ENCODE data around the gene TAX1BP1.

Gene TAX1BP1

DNA sequence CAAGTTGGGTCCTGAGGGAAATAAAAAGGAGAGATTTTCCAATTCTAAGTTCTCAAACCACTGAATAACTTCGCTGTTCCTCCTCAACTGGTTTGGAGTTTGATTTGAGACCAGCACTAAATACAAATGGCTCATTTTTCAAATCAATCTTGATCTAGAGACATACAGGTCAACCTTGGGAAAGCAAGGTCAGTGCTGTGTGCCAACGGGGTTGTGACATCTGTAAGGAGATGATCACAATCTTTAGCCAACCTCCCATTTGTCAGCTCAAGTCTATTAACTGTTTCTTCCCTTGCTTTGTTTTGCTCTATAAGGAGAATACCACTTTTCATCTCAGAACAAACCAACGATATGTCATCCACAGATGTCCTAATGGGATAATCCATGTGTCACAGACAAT lies 131.1 kb downstream of the TAX1BP1 start:
- H3K4me1 Mint-ChIP-seq: no peaks in the 10 kb centered on the region
- H3K27me3 Mint-ChIP-seq: no peaks in the 10 kb centered on the region
- no peak overlapping the region for H3K27ac Mint-ChIP-seq
- no peaks in the 10 kb centered on the region for H3K9me3 Mint-ChIP-seq
- no peak overlapping the region for H3K4me3 Mint-ChIP-seq
- no peak for DNase-seq
- no peak for ATAC-seq

DNA sequence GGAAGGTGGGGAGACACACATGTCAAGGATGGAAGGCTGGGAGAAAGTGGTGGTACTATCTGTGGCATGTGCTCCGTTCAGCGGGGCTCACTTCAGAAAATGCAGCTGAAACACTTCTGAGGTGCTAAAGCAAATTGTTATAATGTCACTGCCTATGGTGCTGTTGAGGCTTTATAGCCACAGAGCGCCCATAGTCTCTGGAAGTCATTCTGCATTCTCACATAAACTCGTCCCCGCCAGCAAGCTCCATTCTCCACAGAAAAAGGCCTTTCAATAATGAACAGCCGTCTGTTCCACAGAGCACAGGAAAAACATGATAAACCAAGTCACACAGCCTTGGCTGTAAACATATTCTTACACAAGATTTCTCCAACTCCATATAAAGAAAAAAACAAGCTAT lies 131.9 kb downstream of the TAX1BP1 start:
- Mint-ChIP-seq H3K4me3 (no peak overlapping the region), H3K27me3 (no peaks in the 10 kb centered on the region), H3K4me1 (no peaks in the 10 kb centered on the region), H3K9me3 (no peaks in the 10 kb centered on the region), H3K27ac (no peak overlapping the region)
- DNase-seq (no peak), ATAC-seq (no peak)

DNA sequence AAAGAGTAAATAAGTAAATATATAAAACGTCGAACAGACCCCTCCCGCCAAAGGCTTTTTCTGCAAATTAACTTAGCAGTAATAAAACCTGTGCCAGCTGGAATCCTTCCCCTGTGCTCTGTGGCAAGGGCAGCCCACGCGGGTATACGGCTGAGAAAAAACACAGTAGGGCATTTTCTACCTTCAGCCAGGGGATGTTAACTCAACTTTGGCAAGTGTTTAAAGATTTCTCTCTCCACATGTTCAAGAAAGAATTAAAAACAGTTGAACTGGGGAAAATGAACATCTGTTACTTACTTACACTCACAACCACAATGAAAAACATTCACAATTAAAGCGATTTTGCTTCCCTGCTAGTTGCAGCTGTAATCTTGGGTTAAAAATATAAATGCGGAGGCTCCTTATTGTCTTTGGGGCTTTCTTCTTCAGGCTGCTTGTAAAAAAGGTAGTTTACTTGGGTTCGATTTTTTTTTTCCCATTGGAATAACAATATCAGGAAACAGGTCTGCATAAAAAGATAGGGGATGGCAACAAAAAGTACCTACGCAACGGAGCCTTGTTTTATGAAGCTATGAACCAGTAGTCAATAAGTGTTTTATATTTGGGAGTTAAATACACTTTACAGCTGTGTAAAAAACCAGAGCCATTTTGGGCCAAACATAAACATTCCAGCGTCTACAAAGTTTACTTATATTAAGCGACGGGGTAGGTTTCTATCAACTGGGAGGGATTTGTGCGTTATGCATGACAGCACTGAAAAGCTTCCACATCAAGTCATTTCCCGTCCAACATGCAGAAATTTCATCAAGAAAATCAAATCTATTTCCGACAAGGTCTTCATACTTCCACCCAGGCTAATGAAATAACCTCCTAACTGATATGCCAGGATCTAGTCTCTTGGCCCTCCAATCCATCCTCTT lies 132.7 kb downstream of the TAX1BP1 start:
- Mint-ChIP-seq H3K9me3 (no peaks in the 10 kb centered on the region), H3K27ac (no peak overlapping the region), H3K27me3 (no peaks in the 10 kb centered on the region), H3K4me1 (no peaks in the 10 kb centered on the region), H3K4me3 (no peak overlapping the region)
- ATAC-seq (no peak), DNase-seq (no peak)

DNA sequence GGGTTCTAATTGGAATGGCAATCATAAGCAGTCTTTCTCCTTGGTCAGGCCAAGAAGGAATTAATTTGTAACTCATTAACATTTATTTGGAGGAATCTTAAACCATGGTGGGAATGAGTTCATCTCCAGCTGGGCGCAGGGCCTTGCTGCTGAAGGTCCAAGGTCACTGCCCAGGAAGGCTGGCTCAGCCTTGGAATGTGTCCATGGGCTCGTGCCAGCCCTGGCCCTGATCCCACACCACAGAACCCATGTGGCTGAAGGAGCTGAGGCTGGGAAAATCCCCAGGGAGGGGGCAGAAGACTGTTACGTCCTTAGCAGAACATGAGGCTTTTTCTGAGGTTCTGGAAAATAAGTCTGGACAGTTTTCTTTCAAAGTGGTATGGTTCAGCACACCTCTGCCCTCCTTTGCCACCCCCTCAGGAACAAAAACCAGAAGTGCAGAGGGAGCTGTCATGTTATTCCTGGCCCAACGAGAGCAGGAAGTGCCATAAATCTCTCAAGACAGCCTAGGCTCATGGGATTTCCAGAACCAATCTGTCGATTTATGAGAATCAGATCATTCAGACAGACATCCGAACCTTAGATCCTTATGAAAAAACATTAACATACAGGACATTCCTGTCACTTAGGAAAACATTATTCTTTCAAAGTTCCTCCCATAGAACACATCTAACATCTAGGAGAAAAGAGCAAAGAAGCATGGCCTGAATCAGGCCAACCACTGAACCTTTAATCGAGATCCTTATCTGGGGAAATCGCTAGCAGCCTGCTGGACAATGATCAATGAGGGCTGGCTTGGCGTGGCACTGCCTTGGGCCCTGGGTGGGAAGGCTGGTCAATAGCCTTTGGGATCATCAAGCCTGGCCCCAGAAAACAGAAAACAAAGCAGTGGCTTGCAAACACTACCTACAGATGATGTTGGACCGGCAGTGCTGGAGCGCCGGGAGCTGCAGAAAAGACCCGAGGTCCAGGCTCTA lies 134.3 kb downstream of the TAX1BP1 start:
- ATAC-seq (no peak), DNase-seq (no peak)
- H3K4me3 Mint-ChIP-seq: no peak overlapping the region
- H3K4me1 Mint-ChIP-seq: no peaks in the 10 kb centered on the region
- no peak overlapping the region for H3K27ac Mint-ChIP-seq
- no peaks in the 10 kb centered on the region for H3K9me3 Mint-ChIP-seq
- no peaks in the 10 kb centered on the region for H3K27me3 Mint-ChIP-seq

DNA sequence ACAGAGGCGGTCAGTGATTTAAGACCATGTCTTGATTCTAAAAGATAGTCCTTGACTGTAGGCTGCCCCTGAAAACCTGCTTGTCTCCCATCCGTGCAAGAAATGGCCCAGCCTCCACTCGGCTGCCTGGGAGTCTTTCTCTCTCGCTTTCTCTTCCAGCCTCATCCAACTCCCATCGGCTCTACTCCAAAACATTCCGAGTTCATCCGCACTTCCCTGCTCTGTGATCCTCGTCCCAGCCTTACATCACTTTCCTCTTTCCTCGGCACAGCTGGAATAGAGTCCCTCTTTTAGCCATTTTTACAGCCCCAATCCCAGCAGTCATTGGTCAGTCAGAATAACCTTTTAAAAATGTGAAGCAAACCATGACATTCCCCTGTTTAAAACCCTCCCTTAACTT lies 135.1 kb downstream of the TAX1BP1 start:
- no peak for DNase-seq
- Mint-ChIP-seq H3K27me3 (no peaks in the 10 kb centered on the region), H3K4me1 (no peaks in the 10 kb centered on the region), H3K4me3 (no peak overlapping the region), H3K27ac (no peak overlapping the region), H3K9me3 (no peaks in the 10 kb centered on the region)
- no peak for ATAC-seq

DNA sequence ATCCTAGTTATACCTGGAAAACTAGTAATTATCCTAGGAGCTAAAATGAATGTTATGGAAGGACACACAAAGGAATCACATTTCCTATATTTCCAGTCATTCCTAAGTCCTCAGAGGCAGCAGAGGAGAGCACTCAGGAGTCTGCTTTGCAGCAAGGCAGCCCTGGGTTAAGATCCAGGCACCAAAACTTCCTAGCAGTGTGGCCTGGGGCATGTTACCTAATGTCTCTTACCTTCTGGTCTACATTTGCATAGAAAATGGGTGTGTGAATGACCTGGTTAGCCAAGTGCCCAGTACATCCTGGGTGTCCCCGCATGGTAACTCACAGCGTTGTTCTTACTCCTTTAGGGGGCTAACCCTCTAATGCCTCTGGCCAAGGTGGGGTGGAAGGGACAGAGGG lies 135.9 kb downstream of the TAX1BP1 start:
- Mint-ChIP-seq H3K27ac (no peak overlapping the region), H3K27me3 (no peaks in the 10 kb centered on the region), H3K4me1 (no peaks in the 10 kb centered on the region), H3K4me3 (no peak overlapping the region), H3K9me3 (no peaks in the 10 kb centered on the region)
- DNase-seq (no peak), ATAC-seq (no peak)

DNA sequence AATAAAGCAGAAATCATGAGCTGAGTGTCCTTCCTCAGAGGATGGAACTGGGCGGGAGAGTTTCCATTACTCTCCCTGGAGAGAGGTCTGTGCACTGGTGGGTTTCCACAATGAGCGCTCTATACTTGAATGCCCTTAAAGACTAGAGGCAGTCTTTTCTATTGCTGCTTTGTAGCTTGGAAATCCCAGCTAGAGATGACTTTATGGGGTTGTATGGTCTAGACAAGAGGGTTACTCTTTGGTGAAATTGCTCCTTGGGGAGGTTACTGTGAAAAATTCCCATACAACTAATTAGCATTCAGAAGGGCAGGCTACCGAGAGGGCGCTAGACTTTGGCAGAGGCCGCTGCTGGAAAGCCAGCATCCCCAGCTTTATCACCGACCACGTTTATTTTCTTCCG lies 136.8 kb downstream of the TAX1BP1 start:
- no peaks in the 10 kb centered on the region for H3K27me3 Mint-ChIP-seq
- no peaks in the 10 kb centered on the region for H3K9me3 Mint-ChIP-seq
- no peak overlapping the region for H3K27ac Mint-ChIP-seq
- DNase-seq (no peak), ATAC-seq (no peak)
- no peaks in the 10 kb centered on the region for H3K4me1 Mint-ChIP-seq
- H3K4me3 Mint-ChIP-seq: no peak overlapping the region
